Measurements from ENCODE around the gene MYH6.

Gene MYH6

GRCh38 chr14:23414906-23415820 lies 7.1 kb upstream of the MYH6 start:
- TF ChIP-seq CTCF (IDR thresholded peaks at IDR 0.05; ENCODE audit: low read depth, low read length, missing control alignments), result no peak
- in situ Hi-C loops (cut with HindIII; ENCODE audit: low pct_ligation_motif_present, low sequenced_read_pairs), result no loop called here

GRCh38 chr14:23414254-23414653 lies 6.2 kb upstream of the MYH6 start:
- Histone ChIP-seq H3K36me3 (replicated peaks) (no peaks in the 10 kb centered on the region), H3K4me3 (ENCODE audit: low read depth, low read length) (no peak overlapping the region), H3K27me3 (replicated peaks) (no peaks in the 10 kb centered on the region), H3K27ac (no peak overlapping the region)
- TF ChIP-seq CTCF (IDR thresholded peaks at IDR 0.05; ENCODE audit: low read depth, low read length, missing control alignments), result no peak
- DNase-seq, result no peak
- in situ Hi-C loops (cut with HindIII; ENCODE audit: low pct_ligation_motif_present, low sequenced_read_pairs), result no loop called here

More at GRCh38 chr14:23414906-23415820, 7.1 kb upstream of the MYH6 start:
- Histone ChIP-seq H3K27ac (no peak overlapping the region), H3K4me3 (ENCODE audit: low read depth, low read length) (no peak overlapping the region), H3K27me3 (replicated peaks) (no peaks in the 10 kb centered on the region), H3K36me3 (replicated peaks) (no peaks in the 10 kb centered on the region)
- DNase-seq, result no peak

GRCh38 chr14:23413681-23414080 lies 5.6 kb upstream of the MYH6 start:
- Histone ChIP-seq H3K36me3 (replicated peaks) (no peaks in the 10 kb centered on the region), H3K4me3 (ENCODE audit: low read depth, low read length) (no peak overlapping the region), H3K27me3 (replicated peaks) (no peaks in the 10 kb centered on the region), H3K27ac (no peak overlapping the region)
- in situ Hi-C loops (cut with HindIII; ENCODE audit: low pct_ligation_motif_present, low sequenced_read_pairs), result no loop called here
- no peak for DNase-seq
- no peak for TF ChIP-seq CTCF (IDR thresholded peaks at IDR 0.05; ENCODE audit: low read depth, low read length, missing control alignments)

GRCh38 chr14:23411563-23412525 lies 3.8 kb upstream of the MYH6 start:
- no peak overlapping the region for H3K27ac ChIP-seq
- no peak for TF ChIP-seq CTCF (IDR thresholded peaks at IDR 0.05; ENCODE audit: low read depth, low read length, missing control alignments)
- in situ Hi-C loops (cut with HindIII; ENCODE audit: low pct_ligation_motif_present, low sequenced_read_pairs), result no loop called here
- H3K36me3 ChIP-seq (replicated peaks), result no peaks in the 10 kb centered on the region
- no peaks in the 10 kb centered on the region for H3K27me3 ChIP-seq (replicated peaks)
- DNase-seq, result no peak
- H3K4me3 ChIP-seq (ENCODE audit: low read depth, low read length), result no peak overlapping the region

- DNase-seq, result no peak
- no peak overlapping the region for H3K27ac ChIP-seq
- H3K4me3 ChIP-seq (ENCODE audit: low read depth, low read length), result no peak overlapping the region
- H3K36me3 ChIP-seq (replicated peaks), result no peaks in the 10 kb centered on the region
- in situ Hi-C loops (cut with HindIII; ENCODE audit: low pct_ligation_motif_present, low sequenced_read_pairs), result no loop called here
- H3K27me3 ChIP-seq (replicated peaks), result no peaks in the 10 kb centered on the region
- TF ChIP-seq CTCF (IDR thresholded peaks at IDR 0.05; ENCODE audit: low read depth, low read length, missing control alignments), result no peak
These were observed 2.0 kb upstream of the MYH6 start for GRCh38 chr14:23409966-23410635.
